ENCODE results near the gene CBX5. TPM values are rescaled to one million over a fixed set of nuclear protein-coding genes. Genes with fewer than 3 reads are reported as not detected.

CBX5 gene
- total RNA-seq, 1 donor from 2014 or later, result 111 TPM

DNA sequence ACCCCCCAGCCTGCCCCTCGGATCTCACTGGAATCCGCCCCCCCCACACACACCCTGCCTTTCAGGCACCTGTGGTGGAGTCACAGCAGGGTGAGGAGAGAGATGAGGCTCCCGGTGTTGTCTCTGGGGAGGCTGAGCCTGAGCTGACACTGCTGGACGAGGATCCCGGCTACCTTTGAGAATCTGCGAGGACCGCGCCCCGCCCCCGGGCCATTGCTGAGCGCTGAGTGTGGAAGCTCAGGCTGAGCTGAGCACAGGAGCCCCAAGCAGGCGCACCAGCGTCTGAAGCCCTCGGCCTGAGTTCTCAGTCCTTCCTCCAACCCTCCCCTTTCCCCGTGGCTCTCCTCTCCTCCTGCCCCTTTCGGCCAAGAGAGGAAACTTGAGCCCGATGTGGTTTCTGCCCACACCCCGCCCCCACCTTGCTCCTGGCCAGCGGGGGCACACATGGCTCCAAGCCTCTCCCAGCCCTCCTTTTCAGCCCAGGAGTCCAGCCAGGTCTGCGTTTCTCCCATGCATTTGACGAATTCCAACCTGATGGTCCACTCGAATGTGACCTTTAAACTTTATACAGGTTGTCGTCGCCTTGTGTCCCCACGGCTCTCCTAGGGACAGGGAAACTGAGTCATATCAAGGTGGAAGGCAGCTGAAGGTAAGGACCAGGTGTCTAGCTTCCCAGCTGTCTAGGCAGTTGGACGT lies 21.0 kb upstream of the CBX5 start, which contains the start of gene NFE2:
NFE2 (minus strand) TSS at position 284 of the 696 bp plus-strand sequence. CDS start 5,767 bp downstream, outside the sequence.
- Histone ChIP-seq H4K20me1 (ENCODE audit: insufficient read depth, low read length) (no peaks in the 10 kb centered on the region), H3K4me3 (ENCODE audit: insufficient read depth, low read depth, low read length) (peak within 1 kb of the TSS; percentile 25), H3K36me3 (ENCODE audit: insufficient read depth, low read length) (no peaks in the 10 kb centered on the region), H2AFZ (ENCODE audit: low read depth, low read length) (peak within 1 kb of the TSS; percentile 49), H3K27me3 (ENCODE audit: insufficient read depth, low read length) (peaks cover 43% of the 10 kb centered on the region), H3K4me1 (ENCODE audit: insufficient read depth, low read length) (peaks cover 9% of the 10 kb centered on the region), H3K9me3 (ENCODE audit: insufficient read depth, low read depth, low read length) (no peaks in the 10 kb centered on the region), H3K4me2 (ENCODE audit: low read length) (peak within 1 kb of the TSS; percentile 81), H3K27ac (ENCODE audit: low read depth, low read length) (no peak within 1 kb of the TSS), H3K79me2 (ENCODE audit: insufficient read depth, low read length) (no peaks in the 10 kb centered on the region), H3K9ac (ENCODE audit: low read length) (no peak within 1 kb of the TSS)
- TF ChIP-seq, protein P1, sequence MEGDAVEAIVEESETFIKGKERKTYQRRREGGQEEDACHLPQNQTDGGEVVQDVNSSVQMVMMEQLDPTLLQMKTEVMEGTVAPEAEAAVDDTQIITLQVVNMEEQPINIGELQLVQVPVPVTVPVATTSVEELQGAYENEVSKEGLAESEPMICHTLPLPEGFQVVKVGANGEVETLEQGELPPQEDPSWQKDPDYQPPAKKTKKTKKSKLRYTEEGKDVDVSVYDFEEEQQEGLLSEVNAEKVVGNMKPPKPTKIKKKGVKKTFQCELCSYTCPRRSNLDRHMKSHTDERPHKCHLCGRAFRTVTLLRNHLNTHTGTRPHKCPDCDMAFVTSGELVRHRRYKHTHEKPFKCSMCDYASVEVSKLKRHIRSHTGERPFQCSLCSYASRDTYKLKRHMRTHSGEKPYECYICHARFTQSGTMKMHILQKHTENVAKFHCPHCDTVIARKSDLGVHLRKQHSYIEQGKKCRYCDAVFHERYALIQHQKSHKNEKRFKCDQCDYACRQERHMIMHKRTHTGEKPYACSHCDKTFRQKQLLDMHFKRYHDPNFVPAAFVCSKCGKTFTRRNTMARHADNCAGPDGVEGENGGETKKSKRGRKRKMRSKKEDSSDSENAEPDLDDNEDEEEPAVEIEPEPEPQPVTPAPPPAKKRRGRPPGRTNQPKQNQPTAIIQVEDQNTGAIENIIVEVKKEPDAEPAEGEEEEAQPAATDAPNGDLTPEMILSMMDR (IDR thresholded peaks at IDR 0.05; ENCODE audit: insufficient read depth, low read depth, low read length), result no peak
- no peak for TF ChIP-seq EZH2 (IDR thresholded peaks at IDR 0.05; ENCODE audit: insufficient read depth, low read length)
- Mint-ChIP-seq H3K27ac (ENCODE audit: unreplicated experiment) (peak within 1 kb of the TSS; percentile 63), H3K27me3 (ENCODE audit: low read depth, unreplicated experiment) (peaks cover 26% of the 10 kb centered on the region), H3K36me3 (ENCODE audit: low read depth, unreplicated experiment) (no peaks in the 10 kb centered on the region), H3K4me3 (ENCODE audit: unreplicated experiment) (peak within 1 kb of the TSS; percentile 73), H3K4me1 (ENCODE audit: low read depth, unreplicated experiment) (peaks cover 14% of the 10 kb centered on the region), H3K9me3 (ENCODE audit: unreplicated experiment) (no peaks in the 10 kb centered on the region)
- DNase-seq (ENCODE audit: low read depth) (peak; percentile 74), FAIRE-seq (no peak)

DNA sequence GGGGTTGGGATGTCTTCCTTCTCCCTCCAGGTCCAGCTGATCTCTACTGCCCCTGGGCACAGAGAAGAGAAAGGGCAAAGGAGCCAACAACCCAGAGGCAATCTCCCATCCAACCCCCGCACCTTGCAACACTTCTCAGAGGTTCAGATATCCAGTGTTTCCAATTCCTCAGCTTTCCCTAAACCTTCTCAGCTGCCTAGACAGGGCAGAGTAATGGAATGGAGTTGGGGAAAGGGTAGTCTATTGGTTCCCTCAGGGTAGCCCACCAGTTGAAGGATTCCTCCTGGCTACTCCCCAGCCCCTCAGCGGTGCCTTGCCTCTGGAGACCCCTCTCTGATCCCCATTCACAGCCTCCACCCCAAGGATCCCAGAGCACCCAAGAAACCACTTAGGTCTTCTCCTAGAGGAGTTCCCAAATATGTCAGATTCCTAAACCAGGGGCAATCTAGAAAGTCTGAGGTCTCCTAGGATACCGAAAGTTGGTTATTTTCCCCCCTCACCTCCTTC lies 20.4 kb upstream of the CBX5 start:
- no peaks in the 10 kb centered on the region for H3K36me3 ChIP-seq (ENCODE audit: insufficient read depth, low read length)
- peaks cover 14% of the 10 kb centered on the region for H3K4me1 Mint-ChIP-seq (ENCODE audit: low read depth, unreplicated experiment)
- H3K4me3 Mint-ChIP-seq (ENCODE audit: unreplicated experiment), result peak overlapping the region; percentile 27
- H3K27me3 Mint-ChIP-seq (ENCODE audit: low read depth, unreplicated experiment), result peaks cover 29% of the 10 kb centered on the region
- peak overlapping the region; percentile 63 for H3K27ac Mint-ChIP-seq (ENCODE audit: unreplicated experiment)
- no peaks in the 10 kb centered on the region for H3K9me3 ChIP-seq (ENCODE audit: insufficient read depth, low read depth, low read length)
- FAIRE-seq (no peak), DNase-seq (ENCODE audit: low read depth) (no peak)
- H3K27me3 ChIP-seq (ENCODE audit: insufficient read depth, low read length), result peaks cover 43% of the 10 kb centered on the region
- no peaks in the 10 kb centered on the region for H4K20me1 ChIP-seq (ENCODE audit: insufficient read depth, low read length)
- peak overlapping the region; percentile 25 for H3K4me3 ChIP-seq (ENCODE audit: insufficient read depth, low read depth, low read length)
- H3K9ac ChIP-seq (ENCODE audit: low read length), result no peak overlapping the region
- no peak overlapping the region for H3K27ac ChIP-seq (ENCODE audit: low read depth, low read length)
- H3K4me2 ChIP-seq (ENCODE audit: low read length), result peak overlapping the region; percentile 81
- no peaks in the 10 kb centered on the region for H3K36me3 Mint-ChIP-seq (ENCODE audit: low read depth, unreplicated experiment)
- peaks cover 9% of the 10 kb centered on the region for H3K4me1 ChIP-seq (ENCODE audit: insufficient read depth, low read length)
- no peaks in the 10 kb centered on the region for H3K79me2 ChIP-seq (ENCODE audit: insufficient read depth, low read length)
- H2AFZ ChIP-seq (ENCODE audit: low read depth, low read length), result no peak overlapping the region
- TF ChIP-seq, protein P1 (IDR thresholded peaks at IDR 0.05; ENCODE audit: insufficient read depth, low read depth, low read length), result no peak
- no peak for TF ChIP-seq EZH2 (IDR thresholded peaks at IDR 0.05; ENCODE audit: insufficient read depth, low read length)
- H3K9me3 Mint-ChIP-seq (ENCODE audit: unreplicated experiment), result no peaks in the 10 kb centered on the region

All from astrocyte (in vitro differentiated cells and primary cell).